Measurements from ENCODE around the gene HP.

DNA sequence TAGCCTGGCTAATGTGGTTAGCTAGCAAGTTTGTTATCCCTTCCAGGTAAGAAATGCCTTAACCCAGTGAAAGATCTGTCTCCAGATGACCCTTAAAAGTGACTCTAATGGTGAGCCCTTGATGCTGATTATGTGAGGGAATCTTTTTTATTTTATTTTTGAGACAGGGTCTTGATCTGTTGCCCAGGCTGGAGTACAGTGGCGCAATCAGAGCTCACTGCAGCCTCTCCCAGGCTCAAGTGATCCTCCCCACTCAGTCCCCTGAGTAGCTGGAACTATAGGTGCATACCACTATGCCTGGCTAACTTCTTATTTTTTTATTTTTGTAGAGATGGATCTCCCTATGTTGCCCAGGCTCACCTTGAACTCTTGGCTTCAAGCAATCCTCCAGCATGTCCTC, 10.8 kb upstream of the HP start:
- TF ChIP-seq, protein P1, sequence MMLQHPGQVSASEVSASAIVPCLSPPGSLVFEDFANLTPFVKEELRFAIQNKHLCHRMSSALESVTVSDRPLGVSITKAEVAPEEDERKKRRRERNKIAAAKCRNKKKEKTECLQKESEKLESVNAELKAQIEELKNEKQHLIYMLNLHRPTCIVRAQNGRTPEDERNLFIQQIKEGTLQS (IDR thresholded peaks at IDR 0.05) = no peak
- TF ChIP-seq ZFX (IDR thresholded peaks at IDR 0.05) (no peak), EGR1 (IDR thresholded peaks at IDR 0.05; ENCODE audit: low read depth) (no peak), POLR2AphosphoS5 (IDR thresholded peaks at IDR 0.05; ENCODE audit: low read depth, low read length) (no peak), JUND (IDR thresholded peaks at IDR 0.05) (no peak), RAD21 (IDR thresholded peaks at IDR 0.05; ENCODE audit: low read depth) (no peak), CEBPB (IDR thresholded peaks at IDR 0.05; ENCODE audit: low read depth) (no peak), CBX3 (IDR thresholded peaks at IDR 0.05; ENCODE audit: low read depth) (no peak)
- TF ChIP-seq, protein P2, sequence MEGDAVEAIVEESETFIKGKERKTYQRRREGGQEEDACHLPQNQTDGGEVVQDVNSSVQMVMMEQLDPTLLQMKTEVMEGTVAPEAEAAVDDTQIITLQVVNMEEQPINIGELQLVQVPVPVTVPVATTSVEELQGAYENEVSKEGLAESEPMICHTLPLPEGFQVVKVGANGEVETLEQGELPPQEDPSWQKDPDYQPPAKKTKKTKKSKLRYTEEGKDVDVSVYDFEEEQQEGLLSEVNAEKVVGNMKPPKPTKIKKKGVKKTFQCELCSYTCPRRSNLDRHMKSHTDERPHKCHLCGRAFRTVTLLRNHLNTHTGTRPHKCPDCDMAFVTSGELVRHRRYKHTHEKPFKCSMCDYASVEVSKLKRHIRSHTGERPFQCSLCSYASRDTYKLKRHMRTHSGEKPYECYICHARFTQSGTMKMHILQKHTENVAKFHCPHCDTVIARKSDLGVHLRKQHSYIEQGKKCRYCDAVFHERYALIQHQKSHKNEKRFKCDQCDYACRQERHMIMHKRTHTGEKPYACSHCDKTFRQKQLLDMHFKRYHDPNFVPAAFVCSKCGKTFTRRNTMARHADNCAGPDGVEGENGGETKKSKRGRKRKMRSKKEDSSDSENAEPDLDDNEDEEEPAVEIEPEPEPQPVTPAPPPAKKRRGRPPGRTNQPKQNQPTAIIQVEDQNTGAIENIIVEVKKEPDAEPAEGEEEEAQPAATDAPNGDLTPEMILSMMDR (IDR thresholded peaks at IDR 0.05 in 2 of 3, conservative IDR thresholded peaks at IDR 0.05 in 1 of 3; ENCODE audit: borderline replicate concordance in 1 of 3, insufficient read depth in 1 of 3, low read depth in 2 of 3, low read length in 2 of 3) = no peak
- TF ChIP-seq, protein P3, sequence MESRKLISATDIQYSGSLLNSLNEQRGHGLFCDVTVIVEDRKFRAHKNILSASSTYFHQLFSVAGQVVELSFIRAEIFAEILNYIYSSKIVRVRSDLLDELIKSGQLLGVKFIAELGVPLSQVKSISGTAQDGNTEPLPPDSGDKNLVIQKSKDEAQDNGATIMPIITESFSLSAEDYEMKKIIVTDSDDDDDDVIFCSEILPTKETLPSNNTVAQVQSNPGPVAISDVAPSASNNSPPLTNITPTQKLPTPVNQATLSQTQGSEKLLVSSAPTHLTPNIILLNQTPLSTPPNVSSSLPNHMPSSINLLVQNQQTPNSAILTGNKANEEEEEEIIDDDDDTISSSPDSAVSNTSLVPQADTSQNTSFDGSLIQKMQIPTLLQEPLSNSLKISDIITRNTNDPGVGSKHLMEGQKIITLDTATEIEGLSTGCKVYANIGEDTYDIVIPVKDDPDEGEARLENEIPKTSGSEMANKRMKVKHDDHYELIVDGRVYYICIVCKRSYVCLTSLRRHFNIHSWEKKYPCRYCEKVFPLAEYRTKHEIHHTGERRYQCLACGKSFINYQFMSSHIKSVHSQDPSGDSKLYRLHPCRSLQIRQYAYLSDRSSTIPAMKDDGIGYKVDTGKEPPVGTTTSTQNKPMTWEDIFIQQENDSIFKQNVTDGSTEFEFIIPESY (IDR thresholded peaks at IDR 0.05; ENCODE audit: extremely low read depth, insufficient replicate concordance, low read length) = no peak
- TF ChIP-seq, protein P4, sequence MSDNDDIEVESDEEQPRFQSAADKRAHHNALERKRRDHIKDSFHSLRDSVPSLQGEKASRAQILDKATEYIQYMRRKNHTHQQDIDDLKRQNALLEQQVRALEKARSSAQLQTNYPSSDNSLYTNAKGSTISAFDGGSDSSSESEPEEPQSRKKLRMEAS (IDR thresholded peaks at IDR 0.05) = no peak
